ENCODE data around the gene RTN4R. TPM values are rescaled to one million over a fixed set of nuclear protein-coding genes. Genes with fewer than 3 reads are reported as not detected.

Gene RTN4R
- total and polyA plus RNA-seq, 11 donors = 0.53 to 2.6 (median 1.4) TPM

- Histone ChIP-seq H3K4me1 (peaks cover 0 to 19% (median 6%) of the 10 kb centered on the region in 12 donors), H3K4me3 (peak overlapping the region; percentile 7 to 70 (median 60)), H3K36me3 (no peaks in the 10 kb centered on the region), H3K27me3 (peaks cover 0 to 23% (median 9%) of the 10 kb centered on the region in 9 donors), H3K27ac (no peak overlapping the region), H3K9me3 (no peaks in the 10 kb centered on the region)
- no peak for DNase-seq
- intact Hi-C loops (cut with DNase I) = no loop called here
- peak in 2 of 4 donors; percentile 43 to 57 for ATAC-seq
- WGBS, 4 donors = 0 to 1% (median 0%) methylated on average over 13 to 52 of the region's 52 CpGs
- TF ChIP-seq POLR2A (IDR thresholded peaks at IDR 0.05) (no peak), CTCF (IDR thresholded peaks at IDR 0.05) (no peak)
Observed at GRCh38 chr22:20299746-20300136, 31.6 kb upstream of the RTN4R start.

- peak; percentile 67 to 93 (median 87) for ATAC-seq
- Histone ChIP-seq H3K4me1 (peaks cover 0 to 19% (median 6%) of the 10 kb centered on the region in 12 donors), H3K9me3 (no peaks in the 10 kb centered on the region), H3K27ac (peak overlapping the region in 2 of 12 donors; percentile 24 to 38), H3K36me3 (no peaks in the 10 kb centered on the region), H3K4me3 (peak overlapping the region; percentile 7 to 70 (median 60)), H3K27me3 (peaks cover 0 to 20% (median 9%) of the 10 kb centered on the region in 9 donors)
- TF ChIP-seq POLR2A (IDR thresholded peaks at IDR 0.05) = peak in 1 of 2 donors; percentile 21
- TF ChIP-seq CTCF (IDR thresholded peaks at IDR 0.05) = no peak
- intact Hi-C loops (cut with DNase I) = no loop called here
- 2 to 8% (median 3%) methylated on average over 42 to 90 of the region's 90 CpGs for WGBS, 4 donors
- DNase-seq = peak; percentile 81 to 92 (median 87)
Observed at GRCh38 chr22:20298803-20299745, 31.0 kb upstream of the RTN4R start.

- Histone ChIP-seq H3K27me3 (peaks cover 0 to 20% (median 9%) of the 10 kb centered on the region in 9 donors), H3K4me1 (peaks cover 0 to 19% (median 6%) of the 10 kb centered on the region in 12 donors), H3K9me3 (no peaks in the 10 kb centered on the region), H3K27ac (peak overlapping the region in 1 of 12 donors; percentile 38), H3K36me3 (no peaks in the 10 kb centered on the region), H3K4me3 (peak overlapping the region in 11 of 12 donors; percentile 48 to 70 (median 61))
- WGBS, 4 donors = 47 to 69% (median 57%) methylated on average over 25 of the region's 25 CpGs
- TF ChIP-seq CTCF (IDR thresholded peaks at IDR 0.05) (no peak), POLR2A (IDR thresholded peaks at IDR 0.05) (no peak)
- ATAC-seq = peak in 1 of 4 donors; percentile 1
- intact Hi-C loops (cut with DNase I) = no loop called here
- DNase-seq = no peak
Observed at GRCh38 chr22:20298110-20298802, 30.1 kb upstream of the RTN4R start.
